UCSD-AML1 (cell line): ENCODE measurements around the gene CFAP54.

Experiments used
- DNase-seq: peaks from one replicate; lab custom pipeline; 2025; ENCODE audit not compliant: unreplicated experiment; lab: John Stamatoyannopoulos, UW

Gene CFAP54

GRCh38 chr12:96821592-96821991, 332.2 kb downstream of the CFAP54 start:
- no peak for DNase-seq

GRCh38 chr12:96822641-96823040, 333.3 kb downstream of the CFAP54 start:
- no peak for DNase-seq

DNA sequence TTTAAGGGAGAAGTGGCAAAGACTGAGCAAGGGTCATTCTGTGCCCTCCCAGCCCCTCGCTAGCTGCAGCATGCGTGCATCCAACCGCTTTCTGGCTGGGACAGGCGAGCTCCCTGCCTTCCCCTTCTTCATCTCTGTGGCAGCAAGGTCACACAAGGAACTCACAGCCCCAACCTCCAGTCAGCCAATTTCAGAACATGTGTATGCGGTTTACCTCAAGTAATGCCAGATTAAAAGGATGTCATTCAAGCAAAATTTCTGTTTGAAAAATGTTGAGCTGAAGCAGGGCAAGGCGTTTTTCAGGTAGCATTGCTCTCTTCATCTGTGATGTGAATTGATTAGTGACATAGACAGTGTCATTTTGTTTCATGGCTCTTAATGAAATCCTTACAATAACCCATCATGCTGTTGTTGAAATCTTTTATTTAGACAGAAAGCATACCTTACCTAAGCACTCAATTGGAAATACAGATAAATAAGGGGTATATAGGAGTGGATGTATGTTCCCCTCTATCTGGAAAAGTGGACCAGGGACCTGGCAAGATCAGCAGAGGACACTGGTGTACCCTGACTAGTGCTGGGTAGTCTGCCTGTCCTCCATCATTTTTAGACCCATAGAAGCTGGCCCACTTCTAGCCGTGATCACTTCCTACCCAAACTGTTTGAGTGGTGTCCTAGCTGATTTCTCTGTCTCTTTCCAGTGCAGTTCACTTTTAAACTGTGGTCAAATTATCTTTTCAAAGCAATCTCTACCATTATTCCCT, 334.9 kb downstream of the CFAP54 start:
- DNase-seq = no peak

- DNase-seq = no peak
Observed at GRCh38 chr12:96824838-96825236, 335.5 kb downstream of the CFAP54 start.

DNA sequence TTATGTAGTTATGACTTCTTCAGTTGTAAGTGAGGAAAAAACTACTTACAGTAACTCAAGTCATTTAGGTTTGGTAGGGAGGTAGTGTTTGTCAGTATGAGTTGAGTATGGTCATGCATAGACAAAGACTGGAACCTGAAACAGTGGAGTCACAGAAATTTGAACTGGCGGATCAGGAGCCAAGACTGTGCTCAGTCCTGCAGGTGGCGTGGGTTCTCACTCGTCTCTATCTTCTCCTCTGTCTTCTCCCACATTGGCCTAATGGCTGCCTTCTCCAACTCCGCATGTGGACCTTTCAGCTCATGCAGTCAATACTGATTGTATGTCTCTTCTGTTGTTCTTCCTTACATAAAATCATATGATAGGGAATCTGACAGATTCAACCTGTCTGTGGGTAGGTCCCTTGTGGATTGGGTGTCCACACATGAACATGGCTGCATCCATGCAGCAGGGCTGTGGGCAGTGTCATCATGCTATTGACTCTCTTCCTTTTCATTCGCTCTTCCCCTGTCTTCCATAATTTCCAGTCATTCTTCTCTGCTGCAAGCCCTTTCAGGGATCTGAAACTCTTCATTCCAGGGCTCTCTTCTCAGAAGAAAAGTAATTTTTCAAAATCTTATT, 338.9 kb downstream of the CFAP54 start:
- no peak for DNase-seq

DNA sequence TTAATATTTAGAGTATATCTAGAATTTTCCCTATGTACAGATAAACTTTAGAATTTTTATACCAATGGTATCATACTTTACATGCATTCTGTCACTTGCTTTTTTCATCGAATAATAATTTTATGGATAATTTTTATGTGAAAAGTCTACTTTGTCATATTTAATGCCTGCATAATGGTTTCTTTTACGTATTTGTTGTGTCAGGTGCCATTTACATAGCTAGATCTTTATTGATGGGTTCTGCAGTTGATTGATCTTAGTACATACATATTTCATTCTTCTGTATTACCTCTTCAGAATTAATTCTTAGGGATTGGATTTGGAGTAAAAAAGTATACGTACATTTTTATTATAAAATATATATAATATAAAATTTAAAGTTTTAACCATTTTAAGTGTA, 340.0 kb downstream of the CFAP54 start:
- no peak for DNase-seq

DNA sequence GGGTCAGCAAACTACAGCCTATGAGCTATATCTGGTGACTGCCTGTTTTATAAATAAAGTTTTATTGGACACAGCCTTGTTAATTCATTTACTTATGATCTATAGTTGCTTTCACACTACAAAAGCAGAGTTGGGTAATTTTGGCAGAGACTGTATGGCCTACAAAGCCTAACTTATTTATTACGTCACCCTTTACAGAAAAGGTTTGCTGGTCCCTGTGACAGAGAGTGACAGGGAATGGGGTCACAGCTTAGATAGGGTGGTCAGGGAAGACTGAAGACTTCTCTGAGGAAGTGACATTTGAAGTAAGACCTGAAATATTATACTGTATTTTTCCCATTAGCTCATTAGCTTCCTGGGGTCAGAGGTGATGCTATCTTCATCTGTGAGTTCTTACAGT, 342.0 kb downstream of the CFAP54 start:
- DNase-seq = no peak

DNA sequence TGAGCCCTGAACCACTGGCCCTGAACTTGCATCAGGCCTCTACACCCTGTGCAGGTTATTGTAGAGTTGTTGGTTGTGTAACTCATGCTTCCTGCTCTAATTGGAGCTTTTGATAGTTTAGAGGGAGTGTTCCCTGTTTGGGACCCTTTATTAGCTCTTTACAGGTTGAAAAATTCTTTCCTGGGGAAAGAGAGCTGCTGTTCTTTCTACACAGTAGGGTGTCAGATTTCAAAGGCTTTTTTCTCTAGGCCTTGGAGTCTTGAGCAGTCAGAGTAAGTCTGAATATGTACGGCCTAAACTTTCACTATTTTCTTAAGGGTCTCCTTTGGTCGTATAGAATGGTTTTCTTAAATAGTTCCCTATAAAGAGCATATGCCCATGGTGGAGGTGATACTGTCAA, 356.9 kb downstream of the CFAP54 start:
- peak; percentile 49 for DNase-seq

GRCh38 chr12:96850676-96851075, 361.3 kb downstream of the CFAP54 start:
- no peak for DNase-seq

DNA sequence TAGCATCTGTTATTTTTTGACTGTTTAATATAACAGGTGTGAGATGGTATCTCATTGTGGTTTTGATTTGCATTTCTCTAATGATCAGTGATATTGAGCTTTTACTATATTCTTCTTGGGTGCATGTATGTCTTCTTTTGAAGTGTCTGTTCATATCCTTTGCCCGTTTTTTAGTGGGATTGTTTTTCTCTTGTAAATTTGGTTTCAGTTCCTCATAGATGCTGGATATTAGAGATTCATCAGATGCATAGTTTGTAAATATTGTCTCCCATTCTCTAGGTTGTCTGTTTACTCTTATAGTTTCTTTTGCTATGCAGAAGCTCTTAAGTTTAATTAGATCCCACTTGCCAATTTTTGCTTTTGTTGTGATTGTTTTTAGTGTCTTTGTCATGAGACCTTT, 368.8 kb downstream of the CFAP54 start:
- DNase-seq = no peak

- DNase-seq = no peak
Observed at GRCh38 chr12:96861656-96862055, 372.3 kb downstream of the CFAP54 start.

- no peak for DNase-seq
Observed at GRCh38 chr12:96862326-96862725, 372.9 kb downstream of the CFAP54 start.

- DNase-seq = peak; percentile 26
Observed at GRCh38 chr12:96864335-96864734, 375.0 kb downstream of the CFAP54 start.

DNA sequence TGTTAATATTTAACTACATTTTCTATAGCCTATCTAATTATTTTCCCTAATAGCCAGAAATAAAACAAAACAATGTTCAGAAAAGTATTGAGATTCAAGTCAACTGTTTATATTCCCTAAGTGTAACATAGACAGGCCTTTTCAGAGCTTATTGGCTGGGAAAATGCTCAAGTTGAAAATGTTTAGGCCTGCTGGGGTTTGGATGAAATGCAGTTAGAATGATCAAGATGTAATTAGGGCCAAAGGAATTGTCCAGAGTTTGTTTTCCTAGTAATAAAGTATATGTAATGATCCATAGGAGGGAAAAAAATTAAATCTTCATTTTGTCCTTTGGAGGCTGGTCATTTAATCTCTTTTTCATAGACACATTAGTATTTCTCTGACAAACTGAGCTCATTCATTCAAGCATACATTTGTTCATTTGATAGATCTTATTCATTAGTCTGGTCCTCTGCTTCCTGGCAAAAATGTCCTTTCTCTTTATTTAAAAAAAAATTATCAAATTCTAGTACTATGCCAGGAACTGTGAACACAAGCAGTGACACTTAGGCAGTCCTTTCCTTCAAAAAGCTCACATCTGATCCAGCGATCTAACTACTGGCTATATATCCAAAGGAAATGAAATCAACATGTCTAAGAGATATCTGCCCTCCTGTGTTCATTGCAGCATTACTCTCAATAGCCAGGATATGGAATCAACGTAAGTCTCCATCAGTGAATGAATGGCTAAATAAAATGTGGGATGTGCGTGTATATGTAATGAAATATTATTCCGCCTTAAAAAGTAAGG, 377.6 kb downstream of the CFAP54 start:
- DNase-seq = no peak

- no peak for DNase-seq
Observed at GRCh38 chr12:96870946-96871345, 381.6 kb downstream of the CFAP54 start.

DNA sequence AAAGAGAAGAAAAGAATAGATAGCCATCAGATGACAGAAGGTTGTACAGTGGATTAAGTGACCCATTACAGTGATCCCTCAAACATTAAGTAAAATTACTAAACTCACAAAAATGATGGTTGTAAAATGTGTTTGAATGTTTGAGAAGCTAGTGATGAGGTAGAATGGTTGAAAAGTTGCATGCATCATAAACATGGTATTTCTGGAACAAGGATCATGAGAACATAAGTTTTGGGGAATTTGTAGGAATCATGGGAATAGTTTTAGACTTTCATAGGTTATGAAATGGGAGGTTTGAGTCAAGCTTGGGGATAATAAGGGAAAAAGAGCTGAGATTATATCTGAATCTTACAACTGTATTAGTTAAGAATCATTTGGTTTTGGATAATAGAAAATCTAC, 383.6 kb downstream of the CFAP54 start:
- DNase-seq = no peak

DNA sequence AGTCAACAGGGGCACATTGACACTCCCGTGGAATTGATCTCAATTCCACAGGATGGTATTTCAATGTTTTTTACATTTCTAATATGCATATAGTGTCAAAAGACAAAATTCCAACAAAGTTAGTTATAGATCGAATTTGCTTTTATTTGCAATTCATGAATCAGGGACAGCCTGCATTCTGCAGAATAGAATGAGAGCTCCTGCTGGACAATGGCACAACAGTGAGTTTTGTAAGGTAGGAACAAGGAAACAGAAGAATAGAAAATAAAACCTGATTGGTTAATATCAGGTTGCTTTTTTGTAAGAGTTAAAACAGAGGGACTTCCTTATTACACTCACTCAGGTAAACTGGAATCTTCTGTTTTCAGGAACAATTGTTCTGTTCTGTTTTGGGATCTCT, 384.8 kb downstream of the CFAP54 start:
- no peak for DNase-seq

GRCh38 chr12:96876966-96877365, 387.6 kb downstream of the CFAP54 start:
- no peak for DNase-seq

- DNase-seq = no peak
Observed at GRCh38 chr12:96878704-96879103, 389.3 kb downstream of the CFAP54 start.

- DNase-seq = peak; percentile 55
Observed at GRCh38 chr12:96879301-96879700, 389.9 kb downstream of the CFAP54 start.

- no peak for DNase-seq
Observed at GRCh38 chr12:96880220-96880619, 390.8 kb downstream of the CFAP54 start.

- DNase-seq = no peak
Observed at GRCh38 chr12:96881608-96882007, 392.2 kb downstream of the CFAP54 start.
